Neural crest cell (in vitro differentiated cells): ENCODE data around the gene PRKCQ. TPM values are rescaled to one million over a fixed set of nuclear protein-coding genes. Genes with fewer than 3 reads are reported as not detected.

Source experiments
- DNase-seq: peaks from one replicate; pipeline ENCODE4 v3.0.0; 2021; ENCODE audit warnings: low read depth, mixed read lengths, low spot score
- H3K27ac Mint-ChIP-seq: one replicate; pipeline ENCODE4 v1.8.0; 2021; ENCODE audit warnings: mild to moderate bottlenecking, mixed read lengths; ENCODE audit not compliant: unreplicated experiment
- H3K27me3 Mint-ChIP-seq: 2 replicates; pipeline ENCODE4 v1.8.0; 2021; ENCODE audit warnings: low read depth, mild to moderate bottlenecking, mixed read lengths
- H3K36me3 Mint-ChIP-seq: 2 replicates; pipeline ENCODE4 v1.8.0; 2021; ENCODE audit warnings: low read depth, mild to moderate bottlenecking, mixed read lengths
- H3K4me1 Mint-ChIP-seq: 2 replicates; pipeline ENCODE4 v1.8.0; 2021; ENCODE audit warnings: mixed read lengths
- H3K4me3 Mint-ChIP-seq: one replicate; pipeline ENCODE4 v1.8.0; 2021; ENCODE audit warnings: mild to moderate bottlenecking, mixed read lengths
- H3K9me3 Mint-ChIP-seq: 2 replicates; pipeline ENCODE4 v1.8.0; 2021; ENCODE audit warnings: mixed read lengths
- CTCF ChIP-seq: fragments of 200-600 bp; sonication (generic); conservative IDR thresholded peaks from 2 replicates; pipeline ENCODE4 v1.5.0; 2021; ENCODE audit warnings: antibody characterized with exemption, mild to moderate bottlenecking
- total RNA-seq: library from RNA; stranded (reverse); gene quantifications from 2 replicates; pipeline ENCODE4 v1.2.1, GENCODE V29; 2021

PRKCQ gene
- total RNA-seq, 1 donor from 2014 or later, result 3.2 TPM

DNA sequence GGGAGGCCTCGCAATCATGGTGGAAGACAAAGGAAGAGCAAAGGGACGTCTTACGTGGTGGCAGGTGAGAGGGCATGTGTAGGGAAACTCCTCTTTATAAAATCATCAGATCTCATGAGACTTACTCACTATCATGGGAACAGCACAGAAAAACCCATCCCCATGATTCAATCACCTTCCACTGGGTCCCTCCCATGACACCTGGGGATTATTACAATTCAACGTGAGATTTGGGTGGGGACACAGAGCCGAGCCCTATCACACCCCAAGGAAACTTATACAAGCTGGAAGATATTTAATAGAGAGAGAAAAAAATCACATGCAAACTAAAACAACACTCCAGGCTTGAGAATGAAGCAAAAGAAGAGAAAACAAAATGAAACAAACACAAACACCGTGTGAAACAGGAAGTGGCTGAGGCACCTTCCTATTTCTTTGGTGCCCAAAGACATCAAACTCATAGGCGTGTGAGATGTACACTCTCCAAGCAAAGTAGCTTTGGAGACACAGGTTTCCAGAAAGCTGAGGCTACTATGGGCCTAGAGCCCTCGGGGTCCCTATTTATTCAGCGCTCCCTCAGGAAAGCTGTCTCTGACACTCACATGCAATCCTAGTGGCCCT lies 97.2 kb downstream of the PRKCQ start:
- H3K4me3 Mint-ChIP-seq, result no peak overlapping the region
- H3K4me1 Mint-ChIP-seq, result no peaks in the 10 kb centered on the region
- H3K27ac Mint-ChIP-seq, result no peak overlapping the region
- no peaks in the 10 kb centered on the region for H3K9me3 Mint-ChIP-seq
- no peaks in the 10 kb centered on the region for H3K27me3 Mint-ChIP-seq
- no peak for TF ChIP-seq CTCF
- DNase-seq, result no peak
- peaks cover 2% of the 10 kb centered on the region for H3K36me3 Mint-ChIP-seq

DNA sequence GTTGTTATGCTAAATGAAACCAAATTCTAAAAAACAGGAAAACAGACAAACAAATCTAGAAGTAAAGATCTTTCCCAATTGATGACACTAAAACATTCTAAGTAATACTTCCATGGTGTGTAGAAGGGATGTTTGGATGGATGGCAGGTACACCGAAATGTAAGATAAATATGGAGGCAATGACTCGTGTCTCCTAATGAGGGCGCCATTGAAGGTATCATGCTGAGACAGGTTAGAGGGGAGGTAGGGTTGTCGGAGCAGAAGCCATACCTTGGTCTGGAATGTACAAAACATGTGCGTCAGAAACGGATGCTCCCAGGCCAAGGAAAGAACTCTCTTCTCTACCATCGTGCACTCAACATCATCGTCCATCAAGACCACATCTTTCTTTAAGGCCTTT lies 101.4 kb downstream of the PRKCQ start:
- peaks cover 2% of the 10 kb centered on the region for H3K36me3 Mint-ChIP-seq
- TF ChIP-seq CTCF, result no peak
- H3K27me3 Mint-ChIP-seq, result no peaks in the 10 kb centered on the region
- H3K9me3 Mint-ChIP-seq, result no peaks in the 10 kb centered on the region
- no peak overlapping the region for H3K4me3 Mint-ChIP-seq
- H3K4me1 Mint-ChIP-seq, result peaks cover 3% of the 10 kb centered on the region
- DNase-seq, result no peak
- no peak overlapping the region for H3K27ac Mint-ChIP-seq

DNA sequence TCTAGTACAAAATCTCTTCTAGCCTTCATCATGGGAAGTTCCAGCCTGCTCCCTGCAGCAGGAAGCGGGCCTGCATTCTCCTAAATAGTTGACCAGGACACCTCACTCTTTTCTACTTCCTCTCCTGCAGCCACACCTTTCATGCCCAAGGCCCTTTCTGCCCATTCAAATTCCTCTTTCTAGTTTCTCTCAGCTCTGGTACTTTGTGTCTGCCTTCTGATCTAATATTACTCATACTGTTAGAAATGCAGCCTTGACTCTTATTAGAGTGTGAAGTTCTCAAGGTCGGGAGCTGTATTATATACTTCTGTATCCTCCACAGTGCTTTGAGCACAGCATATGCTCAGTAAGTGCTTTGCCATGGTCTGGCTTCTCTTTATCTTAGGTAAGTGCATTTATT lies 103.1 kb downstream of the PRKCQ start:
- H3K4me1 Mint-ChIP-seq, result peaks cover 3% of the 10 kb centered on the region
- DNase-seq, result no peak
- no peak overlapping the region for H3K27ac Mint-ChIP-seq
- no peaks in the 10 kb centered on the region for H3K9me3 Mint-ChIP-seq
- TF ChIP-seq CTCF, result no peak
- H3K27me3 Mint-ChIP-seq, result no peaks in the 10 kb centered on the region
- no peak overlapping the region for H3K4me3 Mint-ChIP-seq
- peaks cover 2% of the 10 kb centered on the region for H3K36me3 Mint-ChIP-seq

DNA sequence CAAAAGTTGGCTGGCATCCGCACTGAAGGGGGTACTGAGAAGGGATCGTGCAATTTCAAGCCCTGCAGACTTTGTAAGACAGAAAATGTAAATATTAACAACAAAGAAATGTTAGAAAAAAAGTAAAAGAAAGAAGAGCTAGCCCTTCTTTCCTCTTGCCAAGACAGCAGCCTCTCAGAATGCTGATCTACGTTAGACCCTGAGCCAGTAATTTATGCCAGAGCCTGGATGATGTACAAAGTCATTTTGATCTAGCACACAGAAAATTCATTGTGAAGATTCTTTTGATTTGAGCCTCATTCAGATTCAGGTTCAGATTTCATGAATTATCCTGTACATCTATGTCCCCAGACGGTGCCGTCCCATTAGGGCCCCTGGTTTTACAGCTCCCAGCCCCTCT lies 105.2 kb downstream of the PRKCQ start:
- Mint-ChIP-seq H3K4me3 (no peak overlapping the region), H3K36me3 (peaks cover 2% of the 10 kb centered on the region)

DNA sequence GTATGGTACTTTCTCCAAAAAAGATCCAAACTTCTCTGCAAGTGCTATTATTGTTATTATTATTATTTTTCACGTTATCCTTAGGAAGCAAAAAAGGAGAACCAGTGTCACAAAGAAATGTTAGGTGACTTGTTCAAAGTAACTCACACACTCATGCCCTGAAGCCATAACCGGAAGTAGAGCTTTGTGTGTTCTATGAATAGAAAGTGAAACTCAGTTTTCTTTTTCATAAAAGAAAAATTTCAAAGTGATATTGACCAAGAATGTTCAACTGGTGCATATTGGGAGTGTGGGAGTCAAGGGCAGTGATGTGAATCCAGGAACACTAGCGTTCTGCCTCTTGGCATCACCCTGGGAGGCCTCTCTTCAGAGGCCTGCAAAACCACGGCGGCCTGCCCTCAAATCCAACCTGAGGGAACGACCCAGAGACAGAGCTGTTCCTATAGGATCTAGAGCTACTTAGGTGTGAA lies 106.1 kb downstream of the PRKCQ start:
- no peak for TF ChIP-seq CTCF
- peaks cover 3% of the 10 kb centered on the region for H3K4me1 Mint-ChIP-seq

More for the DNA sequence above, 105.2 kb downstream of the PRKCQ start:
- DNase-seq, result no peak
- Mint-ChIP-seq H3K27me3 (no peaks in the 10 kb centered on the region), H3K27ac (no peak overlapping the region), H3K4me1 (peaks cover 3% of the 10 kb centered on the region), H3K9me3 (peaks cover under 1% of the 10 kb centered on the region)
- TF ChIP-seq CTCF, result no peak

More for the DNA sequence above, 106.1 kb downstream of the PRKCQ start:
- H3K27me3 Mint-ChIP-seq, result no peaks in the 10 kb centered on the region
- H3K36me3 Mint-ChIP-seq, result peaks cover 2% of the 10 kb centered on the region
- H3K4me3 Mint-ChIP-seq, result no peak overlapping the region
- DNase-seq, result no peak
- no peak overlapping the region for H3K27ac Mint-ChIP-seq
- H3K9me3 Mint-ChIP-seq, result peaks cover 2% of the 10 kb centered on the region
